ENCODE measurements around the gene NAXD.

GRCh38 chr13:110638814-110639806, 23.8 kb downstream of the NAXD start:
- TF ChIP-seq EZH2 (IDR thresholded peaks at IDR 0.05; ENCODE audit: borderline replicate concordance, insufficient read depth, low read length, poor library complexity, severe bottlenecking) (no peak), CTCF (IDR thresholded peaks at IDR 0.05; ENCODE audit: poor library complexity, severe bottlenecking) (no peak), POLR2AphosphoS5 (IDR thresholded peaks at IDR 0.05) (no peak), RAD21 (conservative IDR thresholded peaks at IDR 0.05) (no peak)

All from neural cell (in vitro differentiated cells).